ENCODE results near the gene SART3.
A peak's percentile ranks its signal among the peaks of the same experiment; 100 is the strongest.

SART3 gene

GRCh38 chr12:108568338-108569154, 7.6 kb upstream of the SART3 start:
- no peak for TF ChIP-seq CTCF (conservative IDR thresholded peaks at IDR 0.05)
- no peak for TF ChIP-seq ZFX (IDR thresholded peaks at IDR 0.05)
- no peak overlapping the region for H3K27ac ChIP-seq

GRCh38 chr12:108567406-108568337, 6.7 kb upstream of the SART3 start:
- no peak for TF ChIP-seq ZFX (IDR thresholded peaks at IDR 0.05)
- no peak for TF ChIP-seq CTCF (conservative IDR thresholded peaks at IDR 0.05)
- H3K27ac ChIP-seq: no peak overlapping the region

GRCh38 chr12:108566452-108566851, 5.5 kb upstream of the SART3 start:
- TF ChIP-seq ZFX (IDR thresholded peaks at IDR 0.05) (no peak), CTCF (conservative IDR thresholded peaks at IDR 0.05) (no peak)
- H3K27ac ChIP-seq: peak overlapping the region; percentile 51

GRCh38 chr12:108565976-108566375, 5.0 kb upstream of the SART3 start:
- H3K27ac ChIP-seq: peak overlapping the region; percentile 51
- TF ChIP-seq CTCF (conservative IDR thresholded peaks at IDR 0.05): no peak

GRCh38 chr12:108565146-108565545, 4.2 kb upstream of the SART3 start:
- no peak overlapping the region for H3K27ac ChIP-seq
- no peak for TF ChIP-seq CTCF (conservative IDR thresholded peaks at IDR 0.05)

- no peak for TF ChIP-seq CTCF (conservative IDR thresholded peaks at IDR 0.05)
- TF ChIP-seq ZFX (IDR thresholded peaks at IDR 0.05): no peak
- H3K27ac ChIP-seq: no peak overlapping the region
Measured at GRCh38 chr12:108564724-108565123, 3.8 kb upstream of the SART3 start.

- TF ChIP-seq CTCF (conservative IDR thresholded peaks at IDR 0.05): peak; percentile 62
- TF ChIP-seq ZFX (IDR thresholded peaks at IDR 0.05): no peak
- H3K27ac ChIP-seq: peak overlapping the region; percentile 92; the same call in 1 of the 2 replicates
Measured at GRCh38 chr12:108563804-108564151, 2.8 kb upstream of the SART3 start.

All from C4-2B (cell line).